Measurements from ENCODE around the gene PPP1CB.
A peak's percentile ranks its signal among the peaks of the same experiment; 100 is the strongest.

PPP1CB gene

DNA sequence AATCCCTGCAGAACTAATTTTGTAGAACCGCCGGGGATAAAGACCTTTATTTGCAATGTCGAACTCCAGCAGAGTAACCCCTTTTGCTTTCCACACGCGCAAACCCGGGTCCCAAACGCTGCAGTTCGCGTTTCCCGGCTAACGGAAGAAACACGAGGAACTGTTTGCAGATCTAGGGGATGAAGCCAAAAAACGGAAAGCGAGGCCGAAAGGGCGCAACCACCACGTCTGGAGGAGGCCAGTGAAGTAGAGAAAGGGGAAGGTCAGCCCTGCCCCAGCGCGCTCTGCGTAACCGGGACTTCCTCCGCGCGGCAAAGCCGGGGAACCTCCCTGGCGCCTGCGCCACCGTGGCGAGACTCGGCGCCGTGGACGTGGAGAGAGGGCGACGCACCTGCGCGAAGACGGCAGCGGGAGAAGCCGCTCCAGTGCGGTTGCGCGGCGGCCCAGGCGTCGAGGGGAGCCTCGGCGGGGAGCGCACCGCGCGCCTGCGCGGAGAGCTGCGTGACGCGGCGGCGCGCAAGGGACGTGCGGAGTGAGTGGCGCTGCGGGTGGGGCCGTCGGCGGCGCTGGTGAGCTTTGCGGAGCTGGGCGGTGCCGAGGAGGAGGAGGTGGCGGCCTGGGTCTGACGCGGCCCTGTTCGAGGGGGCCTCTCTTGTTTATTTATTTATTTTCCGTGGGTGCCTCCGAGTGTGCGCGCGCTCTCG is at the start of gene PPP1CB:
PPP1CB (plus strand) TSS at position 579 of the 704 bp plus-strand sequence. CDS start 295 bp downstream, outside the sequence.
- in situ Hi-C loops (cut with MboI; ENCODE audit: low pct_unique_long_range_greater_than_20kb, low sequenced_read_pairs) = no loop called here
- DNase-seq = peak; percentile 96

DNA sequence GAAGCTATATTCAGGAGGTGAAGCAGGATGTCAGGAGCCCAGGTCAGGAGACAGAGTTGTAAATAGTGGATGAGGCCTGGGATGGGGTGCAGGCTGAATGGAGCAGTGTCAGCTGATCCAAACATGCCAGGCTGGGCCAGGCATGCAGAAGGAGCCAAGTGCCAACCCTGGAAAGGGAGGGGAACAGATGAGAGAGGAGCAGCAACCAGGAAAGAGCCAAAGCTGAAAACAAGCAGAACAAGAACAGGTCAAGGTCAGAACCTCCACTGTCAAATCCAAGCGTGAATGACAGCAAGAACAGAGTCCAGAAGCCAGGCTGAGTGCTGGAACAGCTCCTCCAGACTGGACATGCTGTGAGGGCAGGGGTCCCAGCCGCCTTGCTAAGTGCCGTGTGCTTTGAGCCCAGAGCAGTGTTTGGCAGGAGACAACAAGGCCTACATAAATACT is 49.2 kb upstream of the PPP1CB start:
- in situ Hi-C loops (cut with MboI; ENCODE audit: low pct_unique_long_range_greater_than_20kb, low sequenced_read_pairs) = no loop called here
- DNase-seq = no peak

DNA sequence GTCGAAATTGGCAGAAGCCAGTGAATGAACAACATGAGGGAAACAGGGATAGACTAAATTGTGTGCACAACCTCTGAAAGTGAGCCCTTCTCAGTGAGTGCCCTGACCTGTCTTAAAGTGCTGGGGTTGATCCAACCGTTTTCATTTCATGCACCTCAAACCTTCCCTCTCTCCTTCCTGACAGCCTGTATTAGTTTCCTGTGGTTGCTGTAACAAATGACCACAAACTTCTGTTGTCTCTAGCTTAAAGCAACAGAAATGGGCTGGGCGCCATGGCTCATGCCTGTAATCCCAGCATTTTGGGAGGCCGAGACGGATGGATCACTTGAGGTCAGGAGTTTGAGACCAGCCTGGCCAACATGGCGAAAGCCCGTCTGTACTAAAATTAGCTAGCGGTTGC is 48.8 kb upstream of the PPP1CB start:
- in situ Hi-C loops (cut with MboI; ENCODE audit: low pct_unique_long_range_greater_than_20kb, low sequenced_read_pairs) = no loop called here
- peak; percentile 50 for DNase-seq

DNA sequence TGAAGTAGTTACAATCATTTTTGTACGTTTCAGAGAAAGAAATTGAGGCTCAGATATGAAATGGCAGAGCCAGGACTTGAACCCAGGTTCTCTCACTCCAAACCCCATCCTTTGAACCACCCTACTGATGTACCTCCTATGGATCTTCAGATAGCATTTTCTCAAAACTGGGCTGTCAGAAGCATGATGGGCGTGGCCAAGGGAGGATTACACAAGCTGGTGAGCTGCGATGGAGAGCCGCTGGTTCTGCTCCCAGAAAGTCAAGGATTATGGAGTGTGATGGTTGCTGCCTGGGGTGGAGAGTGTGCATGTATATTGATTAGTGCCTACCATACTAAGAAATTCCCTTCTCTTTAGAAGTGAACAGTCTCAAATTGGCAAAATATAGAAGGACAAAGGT is 47.0 kb upstream of the PPP1CB start:
- DNase-seq = no peak
- in situ Hi-C loops (cut with MboI; ENCODE audit: low pct_unique_long_range_greater_than_20kb, low sequenced_read_pairs) = no loop called here

DNA sequence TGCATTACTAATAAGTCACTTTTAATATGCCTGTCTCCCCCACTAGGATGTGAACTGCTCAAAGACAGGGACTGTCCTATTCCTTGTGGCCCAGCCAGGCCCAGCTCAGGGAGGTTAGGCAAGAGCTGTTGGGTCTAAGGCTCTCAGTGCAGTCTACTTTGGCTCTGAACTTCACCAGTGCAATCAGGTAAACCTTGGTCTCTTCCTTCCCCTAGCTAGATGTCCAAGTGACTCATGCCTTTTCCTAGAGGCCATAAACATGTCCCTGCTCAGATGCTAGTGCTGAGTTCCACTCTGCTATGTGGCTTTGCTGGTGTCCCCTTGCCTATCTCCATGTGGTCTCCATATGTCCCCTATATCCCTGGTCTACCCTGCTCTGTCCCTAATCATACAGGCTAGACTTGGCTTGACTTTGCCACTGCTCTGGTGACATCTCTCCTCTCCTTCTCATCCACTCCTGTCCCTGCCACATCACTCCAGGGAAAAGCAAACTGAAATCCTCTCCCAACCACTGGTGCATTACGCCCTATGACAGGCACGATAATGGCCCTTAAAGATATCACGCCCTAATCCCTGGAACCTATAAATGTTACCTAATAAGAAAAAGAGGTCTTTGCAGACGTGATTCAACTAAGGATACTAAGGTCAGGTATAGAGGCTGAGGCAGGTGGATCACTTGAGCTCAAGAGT is 45.7 kb upstream of the PPP1CB start:
- in situ Hi-C loops (cut with MboI; ENCODE audit: low pct_unique_long_range_greater_than_20kb, low sequenced_read_pairs) = no loop called here
- no peak for DNase-seq

DNA sequence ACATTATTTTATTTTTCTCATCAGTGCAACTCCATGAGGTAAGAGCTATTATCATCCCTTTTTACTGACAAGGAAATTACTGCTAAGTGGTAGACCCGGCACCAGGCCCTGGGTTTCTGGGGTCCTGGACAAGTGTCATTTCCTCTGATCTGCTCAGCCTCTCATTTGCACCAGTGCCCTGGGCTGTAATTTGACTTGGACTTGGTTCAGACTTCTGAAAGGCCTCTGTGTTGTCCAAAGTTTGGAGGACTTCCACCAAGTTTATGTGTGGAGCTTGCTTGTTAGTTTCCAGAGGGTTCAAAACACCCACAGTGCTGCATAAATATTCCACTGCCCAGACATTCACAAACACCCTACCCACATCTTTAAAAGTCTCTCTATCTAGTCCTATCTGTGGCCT is 44.0 kb upstream of the PPP1CB start:
- in situ Hi-C loops (cut with MboI; ENCODE audit: low pct_unique_long_range_greater_than_20kb, low sequenced_read_pairs) = no loop called here

DNA sequence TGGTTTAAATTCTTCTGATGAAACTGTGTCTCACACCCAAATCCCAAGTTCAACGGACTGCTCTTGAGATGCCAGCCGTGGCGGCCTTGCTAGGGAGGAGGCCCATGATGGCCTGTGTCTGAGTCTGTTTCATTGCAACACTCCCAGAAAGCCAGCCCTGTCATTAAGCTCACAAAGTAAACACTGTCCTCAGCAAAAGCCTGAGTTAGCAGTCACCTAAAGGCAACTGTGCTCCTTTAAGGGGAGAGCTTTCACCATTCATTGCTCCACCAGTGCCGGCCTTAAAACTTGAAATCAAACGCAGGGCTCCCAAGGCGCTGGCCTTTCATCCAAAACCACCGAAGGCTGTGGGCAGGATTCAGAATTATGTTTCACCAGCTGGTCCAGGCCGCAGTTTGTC is 42.5 kb upstream of the PPP1CB start:
- in situ Hi-C loops (cut with MboI; ENCODE audit: low pct_unique_long_range_greater_than_20kb, low sequenced_read_pairs) = no loop called here
- DNase-seq = no peak

More for the DNA sequence above, 44.0 kb upstream of the PPP1CB start:
- DNase-seq = no peak

DNA sequence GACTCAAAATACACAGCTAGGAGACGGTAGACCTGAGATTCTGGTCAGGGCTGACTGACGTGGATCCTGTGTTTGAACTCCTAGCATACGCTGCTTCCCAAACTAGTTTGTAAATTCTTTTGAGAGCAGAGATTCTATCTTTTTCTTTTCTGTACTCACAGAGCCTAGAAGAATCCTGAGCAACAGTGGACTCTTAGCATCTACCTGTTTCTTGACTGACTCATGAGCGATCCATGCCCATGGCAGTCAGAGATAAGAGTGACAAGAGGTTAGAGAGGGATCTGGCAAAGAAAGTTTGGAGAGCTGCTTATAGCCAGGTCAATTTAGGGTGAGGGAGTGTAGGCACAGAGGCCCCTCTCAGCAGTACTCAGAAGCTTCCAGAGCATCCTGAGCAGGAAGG is 41.1 kb upstream of the PPP1CB start:
- DNase-seq = no peak
- in situ Hi-C loops (cut with MboI; ENCODE audit: low pct_unique_long_range_greater_than_20kb, low sequenced_read_pairs) = no loop called here

DNA sequence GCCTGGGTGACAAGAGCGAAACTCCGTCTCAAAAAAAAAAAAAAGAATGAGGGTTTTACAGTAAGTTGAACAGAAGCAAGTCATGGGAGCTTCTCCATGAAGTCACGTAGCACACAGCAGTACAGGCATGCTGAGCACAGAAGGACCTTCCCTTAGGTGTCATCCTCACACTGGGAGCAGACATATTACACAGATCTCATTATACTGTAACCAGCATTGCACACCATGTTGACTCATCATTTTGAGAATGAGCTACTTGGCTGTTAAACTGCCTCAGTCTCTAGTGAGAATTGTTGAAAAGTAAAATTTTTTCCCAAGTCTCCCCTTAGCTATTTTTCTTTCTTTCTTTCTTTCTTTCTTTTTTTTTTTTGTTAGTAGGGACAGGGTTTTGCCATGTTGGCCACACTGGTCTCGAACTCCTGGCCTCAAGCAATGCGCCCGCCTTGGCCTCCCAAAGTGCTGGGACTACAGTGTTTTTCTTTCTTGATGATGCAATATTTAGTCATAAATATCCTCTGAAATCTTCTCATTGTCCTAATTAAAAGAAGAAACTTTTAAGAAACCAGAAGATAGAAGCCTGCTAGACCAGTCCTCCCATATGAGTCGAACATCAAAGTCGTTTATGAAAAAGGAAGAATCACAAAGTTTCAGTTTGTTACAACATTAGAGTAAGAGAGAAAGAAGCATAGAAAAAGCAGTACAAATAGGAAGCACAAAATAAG is 37.9 kb upstream of the PPP1CB start:
- in situ Hi-C loops (cut with MboI; ENCODE audit: low pct_unique_long_range_greater_than_20kb, low sequenced_read_pairs) = no loop called here
- no peak for DNase-seq

DNA sequence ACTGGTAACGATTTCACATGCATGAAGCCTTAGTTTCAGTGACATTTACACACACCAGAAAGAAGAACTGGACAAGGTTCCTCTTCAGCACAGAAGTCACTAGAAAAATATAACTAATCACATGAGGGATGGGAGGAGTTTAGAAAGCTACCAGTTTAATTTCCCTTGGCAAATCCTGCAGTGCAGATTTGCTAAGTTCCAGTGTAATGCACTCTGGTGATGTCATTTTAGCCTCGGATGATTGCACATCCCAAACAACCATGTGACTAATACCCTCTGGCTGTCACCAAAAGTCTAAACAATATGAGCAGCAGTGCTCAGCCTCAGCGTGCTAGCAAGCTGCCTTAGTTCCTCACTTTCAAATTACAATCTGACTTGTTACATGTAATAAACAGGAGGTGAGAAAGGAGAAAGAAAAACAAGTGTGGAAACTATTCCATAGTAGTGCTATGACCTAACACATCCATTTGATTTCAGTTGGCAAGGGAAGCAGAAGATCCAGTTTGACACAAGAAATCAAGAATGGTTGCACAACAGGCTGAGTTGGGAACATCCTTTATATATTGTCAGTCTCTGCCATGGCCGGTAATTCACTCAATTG is 35.3 kb upstream of the PPP1CB start:
- in situ Hi-C loops (cut with MboI; ENCODE audit: low pct_unique_long_range_greater_than_20kb, low sequenced_read_pairs) = no loop called here
- DNase-seq = peak; percentile 85

DNA sequence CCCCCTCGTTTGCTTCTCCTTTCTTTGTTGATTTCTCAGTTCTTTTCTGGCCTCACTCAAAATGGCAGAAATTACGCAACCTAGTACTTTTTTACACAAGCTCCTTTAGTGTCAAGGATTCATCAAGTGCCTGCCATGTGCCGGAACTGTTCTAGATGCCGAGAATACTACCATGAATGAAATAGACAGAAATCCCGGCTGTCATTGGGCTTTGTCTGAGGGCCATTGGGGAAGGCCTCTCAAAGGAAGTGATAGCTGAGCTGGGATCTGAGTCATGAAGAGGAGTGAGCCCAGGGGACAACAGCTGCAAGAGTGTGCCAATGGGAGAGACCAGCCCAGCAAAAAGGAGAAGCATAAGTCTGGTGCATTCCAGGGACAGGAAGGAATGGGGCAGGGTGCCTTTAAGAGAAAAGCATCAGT is 34.3 kb upstream of the PPP1CB start:
- in situ Hi-C loops (cut with MboI; ENCODE audit: low pct_unique_long_range_greater_than_20kb, low sequenced_read_pairs) = no loop called here
- DNase-seq = peak; percentile 91

DNA sequence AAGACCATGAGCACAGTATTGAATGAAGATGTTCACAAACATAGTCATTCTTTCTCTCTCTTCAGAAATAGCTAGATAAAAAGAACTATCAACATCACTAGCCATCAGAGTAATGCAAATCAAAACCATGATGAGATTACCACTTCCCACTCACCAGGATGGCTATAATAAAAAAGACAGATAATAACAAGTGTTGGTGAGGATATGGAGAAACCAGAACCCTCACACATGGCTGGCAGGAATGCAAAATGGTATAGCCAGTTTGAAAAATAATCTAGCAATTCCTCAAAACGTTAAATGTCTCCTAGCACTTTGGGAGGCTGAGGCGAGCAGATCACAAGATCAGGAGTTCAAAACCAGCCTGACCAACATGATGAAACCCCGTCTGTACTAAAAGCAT is 31.3 kb upstream of the PPP1CB start:
- DNase-seq = no peak
- in situ Hi-C loops (cut with MboI; ENCODE audit: low pct_unique_long_range_greater_than_20kb, low sequenced_read_pairs) = no loop called here

DNA sequence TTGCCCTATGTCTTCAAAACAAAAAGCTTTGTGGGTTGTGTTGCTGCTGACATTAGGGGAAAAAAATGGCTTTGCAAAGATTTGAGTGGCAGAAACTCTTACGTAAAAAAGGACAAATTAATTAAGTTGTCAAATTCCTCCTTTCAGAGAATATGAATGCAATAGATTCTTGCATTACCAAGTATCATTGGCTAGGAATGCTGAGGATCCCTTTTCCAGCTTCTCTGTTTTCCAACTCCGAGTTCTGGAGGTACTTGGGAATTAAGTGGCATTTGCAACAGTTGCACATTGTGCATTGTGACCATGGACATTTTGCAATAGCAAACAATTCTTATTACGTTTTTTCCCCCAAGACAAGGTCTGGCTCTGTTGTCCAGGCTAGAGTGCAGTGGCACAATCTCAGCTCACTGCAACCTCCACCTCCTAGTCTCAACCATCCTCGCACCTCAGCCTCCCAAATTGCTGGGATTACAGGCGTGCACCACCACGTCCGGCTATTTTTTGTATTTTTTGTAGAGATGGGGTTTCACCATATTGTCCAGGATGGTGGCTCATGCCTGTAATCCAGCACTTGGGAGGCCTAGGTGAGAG is 29.9 kb upstream of the PPP1CB start:
- in situ Hi-C loops (cut with MboI; ENCODE audit: low pct_unique_long_range_greater_than_20kb, low sequenced_read_pairs) = no loop called here
- DNase-seq = no peak

DNA sequence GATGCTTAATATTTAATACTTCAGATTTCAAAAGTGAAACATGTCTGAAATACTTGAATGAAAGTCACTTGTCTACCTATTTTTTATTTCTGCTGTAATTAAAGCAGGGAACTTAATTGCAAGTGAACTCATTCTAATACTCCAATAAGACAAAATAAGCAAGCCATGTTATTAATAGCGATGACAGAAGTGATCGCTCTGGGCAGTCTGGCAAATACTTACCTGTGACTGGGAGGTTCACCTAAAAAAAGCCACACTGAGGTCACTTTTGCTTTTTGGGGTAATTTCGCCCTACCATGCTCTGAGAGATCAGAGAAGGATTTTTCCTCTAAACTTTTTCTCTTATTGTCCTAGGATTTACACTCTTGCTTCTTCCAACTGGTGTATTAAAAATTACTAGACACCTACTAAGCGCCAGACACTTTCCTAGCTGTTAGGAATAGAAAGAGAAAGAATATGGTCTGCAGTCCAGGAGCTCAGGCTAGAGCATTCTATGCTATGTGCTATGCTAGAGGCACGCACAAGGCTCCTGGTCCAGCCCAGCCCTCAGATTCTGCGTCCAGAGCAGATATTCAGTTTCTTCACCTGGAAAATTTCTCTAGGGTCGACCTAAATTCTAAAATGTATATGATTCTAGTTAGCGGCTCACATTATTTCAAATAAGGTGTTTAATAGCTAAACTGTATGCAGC is 26.5 kb upstream of the PPP1CB start:
- in situ Hi-C loops (cut with MboI; ENCODE audit: low pct_unique_long_range_greater_than_20kb, low sequenced_read_pairs) = no loop called here
- no peak for DNase-seq

DNA sequence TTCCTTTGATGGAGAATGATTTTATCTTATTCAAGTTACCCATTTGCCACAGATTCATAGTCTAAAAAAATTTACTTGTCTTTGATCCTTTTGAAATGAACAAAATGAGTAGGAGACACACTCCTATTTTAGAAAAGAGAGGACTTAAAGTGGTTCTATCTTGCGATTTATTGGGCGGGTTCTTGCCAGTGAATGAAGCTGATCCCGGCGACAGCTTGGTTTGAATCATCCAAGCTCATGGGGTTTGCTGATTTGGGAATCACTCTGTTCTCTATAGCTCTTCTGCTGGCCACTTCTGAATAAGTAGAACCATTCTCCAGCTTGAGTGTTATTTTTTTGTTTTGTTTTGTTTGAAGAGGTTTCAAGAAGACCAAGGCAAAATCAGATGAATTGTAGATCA is 25.5 kb upstream of the PPP1CB start:
- in situ Hi-C loops (cut with MboI; ENCODE audit: low pct_unique_long_range_greater_than_20kb, low sequenced_read_pairs) = no loop called here
- DNase-seq = no peak

DNA sequence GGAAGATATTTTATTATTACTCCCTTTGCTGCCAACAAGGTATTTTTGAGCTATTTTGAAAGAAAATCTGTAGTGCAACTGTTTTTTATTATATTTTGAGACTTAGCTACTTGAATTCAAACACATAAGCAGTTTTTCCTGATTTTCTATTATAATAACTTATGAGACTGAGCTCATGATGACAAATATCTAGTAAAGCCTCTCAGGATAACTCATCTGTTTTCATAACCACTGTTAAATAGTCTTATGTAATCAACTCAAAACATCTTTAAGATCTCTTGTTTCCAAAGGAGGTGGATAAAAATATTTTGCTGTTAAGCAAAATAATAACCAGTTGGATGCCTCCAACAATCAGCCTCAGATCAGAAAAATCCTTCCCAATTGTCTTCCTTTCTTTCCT is 21.9 kb upstream of the PPP1CB start:
- no peak for DNase-seq
- in situ Hi-C loops (cut with MboI; ENCODE audit: low pct_unique_long_range_greater_than_20kb, low sequenced_read_pairs) = no loop called here

DNA sequence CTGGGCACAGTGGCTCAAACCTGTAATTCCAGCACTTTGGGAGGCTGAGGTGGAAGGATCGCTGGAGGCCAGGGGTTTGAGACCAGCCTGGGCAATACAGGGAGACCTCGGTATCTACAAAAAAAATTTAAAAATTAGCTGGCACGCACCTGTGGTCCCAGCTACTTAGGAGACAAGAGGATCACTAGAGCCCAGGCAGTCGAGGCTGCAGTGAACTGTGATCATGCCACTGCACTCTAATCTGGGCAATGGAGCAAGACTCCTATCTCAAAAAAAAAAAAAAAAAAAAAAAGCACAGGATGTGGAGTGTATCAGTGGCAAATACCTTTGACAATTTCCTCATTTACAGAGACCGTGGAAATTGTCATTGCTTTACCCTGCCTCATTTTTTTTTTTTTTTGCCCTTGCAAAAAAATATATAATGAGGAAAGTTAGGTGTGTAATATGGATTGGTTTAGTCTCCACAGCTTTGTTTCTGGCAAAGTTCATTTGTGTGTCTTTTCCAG is 20.9 kb upstream of the PPP1CB start:
- peak; percentile 14 for DNase-seq
- in situ Hi-C loops (cut with MboI; ENCODE audit: low pct_unique_long_range_greater_than_20kb, low sequenced_read_pairs) = no loop called here

DNA sequence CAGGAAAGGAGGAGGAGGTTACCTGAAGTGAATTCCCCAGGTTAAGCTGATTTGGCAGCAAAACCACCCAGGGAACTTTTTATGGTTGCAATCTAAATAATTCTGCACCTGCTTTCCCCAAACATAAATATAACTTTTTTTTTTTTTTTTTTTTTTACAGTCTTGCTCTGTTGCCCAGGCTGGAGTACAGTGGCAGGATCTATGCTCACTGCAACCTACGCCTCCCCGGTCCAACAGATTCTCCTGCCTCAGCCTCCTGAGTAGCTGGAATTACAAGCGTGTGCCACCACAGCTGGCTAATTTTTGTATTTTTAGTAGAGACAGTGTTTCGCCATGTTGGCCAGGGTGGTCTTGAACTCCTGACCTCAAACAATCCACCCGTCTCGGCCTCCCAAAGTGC is 16.1 kb upstream of the PPP1CB start:
- no peak for DNase-seq

DNA sequence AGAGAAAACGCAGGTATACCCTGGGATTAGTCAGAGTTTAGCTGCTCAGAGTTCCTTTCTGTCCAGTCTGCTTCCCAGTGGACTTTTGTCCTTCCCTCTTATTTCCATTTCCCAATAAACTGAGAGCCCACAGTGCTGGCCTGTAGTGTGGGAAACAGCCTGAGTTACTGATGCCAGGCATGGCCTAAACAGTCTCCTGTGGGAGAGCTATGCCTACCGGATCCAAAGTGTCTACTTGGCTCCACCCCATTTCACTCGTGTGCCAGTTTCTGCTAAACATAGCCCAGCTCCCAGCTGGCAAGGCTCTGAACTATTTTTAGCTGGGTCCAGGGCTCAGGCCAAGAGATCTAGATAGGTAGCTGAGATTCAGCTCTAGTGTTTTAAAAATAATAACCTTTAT is 15.6 kb upstream of the PPP1CB start:
- in situ Hi-C loops (cut with MboI; ENCODE audit: low pct_unique_long_range_greater_than_20kb, low sequenced_read_pairs) = no loop called here
- no peak for DNase-seq

More for the DNA sequence above, 16.1 kb upstream of the PPP1CB start:
- in situ Hi-C loops (cut with MboI; ENCODE audit: low pct_unique_long_range_greater_than_20kb, low sequenced_read_pairs) = no loop called here

All from KBM-7 (cell line).